M059J (cell line): ENCODE data around the gene GCAT. TPM values are rescaled to one million over a fixed set of nuclear protein-coding genes. Genes with fewer than 3 reads are reported as not detected.
"Not testable (repeated sequence)": the region's sequence is repeated elsewhere in the genome, so short reads cannot be mapped to it uniquely, and the experiment has no call there.

Experiments
- DNase-seq: peaks from one replicate; pipeline ENCODE4 v3.0.0-alpha.2; 2012; ENCODE audit warnings: low read depth
- total RNA-seq: library from RNA; depleted of rRNA; stranded (reverse); fragments of >200 nt; shearing (Covaris generic); gene quantifications from 2 replicates; pipeline ENCODE4 v1.2.3, GENCODE V29; 2014

Gene GCAT
- total RNA-seq, 1 experiment from 2014 or later, result 18.3 TPM

DNA sequence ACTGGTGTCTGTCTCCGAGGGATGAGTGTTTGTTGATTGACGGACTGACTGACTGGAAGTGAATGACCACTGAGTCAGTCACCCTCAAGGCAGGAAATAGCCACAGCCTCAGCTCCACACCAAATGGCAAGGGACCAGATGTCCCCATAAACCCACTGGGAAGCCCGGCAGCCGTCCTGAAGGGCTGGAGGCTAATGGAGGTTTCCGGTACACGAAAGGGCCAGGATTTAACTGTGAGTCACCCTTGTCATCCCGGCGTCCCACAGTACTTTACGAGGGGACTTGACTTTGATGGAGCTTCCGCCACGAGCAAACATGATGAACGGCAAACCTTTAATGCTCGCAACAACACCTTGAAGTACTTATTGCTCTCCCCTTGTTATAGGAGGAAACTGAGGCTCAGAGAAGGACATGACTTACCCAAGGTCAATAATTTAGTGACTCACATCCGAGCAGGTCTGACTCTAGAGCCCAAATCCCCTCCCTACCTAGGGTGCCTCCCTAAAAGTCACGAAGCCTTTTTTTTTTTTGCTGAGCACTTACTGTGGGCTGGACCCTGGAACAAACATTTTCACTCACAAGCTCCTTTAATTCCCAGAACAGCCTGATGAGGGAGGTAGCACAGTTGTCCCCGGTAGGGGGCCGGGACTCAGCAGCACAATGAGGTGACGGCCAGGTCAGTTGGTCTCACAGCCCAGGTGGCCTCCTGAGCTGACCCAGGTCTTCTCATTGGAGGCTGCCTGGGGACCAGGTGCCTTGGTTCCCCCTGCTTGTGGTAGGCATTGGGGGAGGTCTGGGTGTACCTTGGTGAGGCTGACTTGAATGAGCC, 25.2 kb upstream of the GCAT start:
- DNase-seq, result peak; percentile 95

DNA sequence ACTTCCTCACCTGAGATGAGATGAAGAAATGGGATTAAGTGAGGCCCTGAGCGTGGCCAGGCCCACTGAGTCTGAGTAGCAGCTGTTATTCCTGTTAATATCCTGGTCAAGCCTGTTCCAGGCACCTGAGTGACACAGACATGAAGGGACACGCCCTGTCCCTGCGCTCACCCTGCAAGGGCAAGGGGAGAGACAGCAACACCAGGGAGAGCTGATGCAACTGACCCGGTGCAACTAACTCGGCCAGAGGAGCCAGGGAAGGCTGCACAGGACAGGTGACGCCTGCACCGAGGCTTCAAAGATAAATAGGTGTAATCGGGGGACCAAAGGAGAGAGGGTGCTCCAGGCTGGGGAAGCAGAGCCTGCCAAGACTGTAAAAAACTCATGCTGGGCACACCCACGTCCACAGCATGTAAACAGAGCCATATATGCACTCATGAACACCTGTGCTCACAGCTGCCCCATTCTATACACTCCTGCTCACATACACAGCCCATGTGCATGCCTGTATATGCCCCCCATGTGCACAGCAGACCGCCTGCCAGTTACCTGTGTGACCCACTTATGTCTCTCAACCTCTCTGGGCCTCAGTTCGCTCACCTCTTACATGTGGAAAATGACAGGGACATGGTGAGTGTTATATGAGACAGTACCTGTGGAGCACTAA, 22.8 kb upstream of the GCAT start:
- DNase-seq, result no peak

DNA sequence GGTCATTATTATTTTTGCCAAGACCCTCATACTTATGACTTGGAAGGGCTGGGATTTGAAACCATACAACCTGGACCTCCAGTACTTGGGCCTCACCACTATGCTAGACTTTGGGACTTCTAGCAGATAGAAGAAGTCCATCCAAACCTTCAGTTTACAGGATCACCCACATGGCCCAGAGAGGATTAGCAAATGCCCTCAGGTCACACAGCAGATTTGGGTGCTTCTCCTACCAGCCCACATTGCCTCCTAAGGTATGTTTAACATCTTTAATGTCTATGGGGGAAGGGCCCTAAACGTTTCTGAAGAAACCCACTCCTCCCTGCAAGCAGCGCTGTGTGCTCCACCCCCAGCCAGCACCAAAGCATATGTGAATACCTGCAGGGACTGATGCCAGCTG, 17.5 kb upstream of the GCAT start:
- DNase-seq, result no peak

DNA sequence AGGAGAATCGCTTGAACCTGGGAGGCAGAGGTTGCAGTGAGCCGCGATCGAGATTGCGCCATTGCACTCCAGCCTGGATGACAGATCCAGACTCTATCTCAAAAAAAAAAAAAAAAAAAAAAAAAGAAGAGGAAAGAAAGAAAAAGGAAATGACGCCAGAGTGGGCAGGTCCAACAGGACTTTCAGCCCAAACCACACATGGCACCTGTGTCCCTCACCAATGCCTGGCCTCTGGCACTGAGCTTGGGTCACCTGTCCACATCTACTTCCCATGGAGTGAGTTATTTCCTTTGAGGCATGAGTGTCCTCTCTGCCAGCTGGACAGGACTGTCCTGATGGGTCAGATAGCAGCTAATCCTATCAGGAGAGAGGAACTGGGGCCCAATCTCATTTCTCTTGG, 15.2 kb upstream of the GCAT start:
- no peak for DNase-seq

DNA sequence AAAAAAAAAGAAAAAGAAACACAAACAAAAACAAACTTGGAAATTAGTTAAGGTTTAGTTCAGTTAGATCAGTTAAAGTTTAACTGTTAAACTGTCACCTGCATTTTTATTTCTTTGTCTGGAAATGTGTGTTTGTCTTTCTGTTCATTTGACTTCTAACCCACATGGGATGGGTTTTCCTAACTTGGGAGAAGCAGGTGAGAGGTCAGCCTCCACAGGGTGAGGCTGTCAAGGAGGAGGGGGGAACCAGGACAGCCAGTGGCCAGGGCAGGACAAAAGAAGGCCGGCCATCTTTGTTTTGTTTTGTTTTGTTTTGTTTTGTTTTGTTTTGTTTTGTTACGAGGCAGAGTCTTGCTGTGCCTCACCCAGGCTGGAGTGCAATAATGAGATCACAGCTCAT, 13.4 kb upstream of the GCAT start:
- DNase-seq, result no peak

DNA sequence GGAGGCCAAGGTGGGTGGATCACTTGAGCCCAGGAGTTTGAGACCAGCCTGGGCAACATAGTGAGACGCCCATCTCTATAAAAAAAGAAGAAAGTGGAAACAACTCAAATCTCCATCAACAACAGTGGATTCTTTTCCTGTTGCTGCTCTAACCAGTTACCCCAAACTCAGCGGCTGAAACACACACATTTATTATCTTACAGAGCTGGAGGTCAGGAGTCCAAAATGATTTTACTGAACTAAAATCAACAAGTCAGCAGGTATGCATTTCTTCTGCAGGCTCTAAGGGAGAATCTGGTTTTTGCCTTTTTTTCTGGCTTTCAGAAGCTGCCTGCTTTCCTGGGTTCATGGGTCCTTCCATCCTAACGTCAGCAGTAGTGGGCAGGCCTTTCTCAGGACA, 11.7 kb upstream of the GCAT start:
- DNase-seq, result no peak

DNA sequence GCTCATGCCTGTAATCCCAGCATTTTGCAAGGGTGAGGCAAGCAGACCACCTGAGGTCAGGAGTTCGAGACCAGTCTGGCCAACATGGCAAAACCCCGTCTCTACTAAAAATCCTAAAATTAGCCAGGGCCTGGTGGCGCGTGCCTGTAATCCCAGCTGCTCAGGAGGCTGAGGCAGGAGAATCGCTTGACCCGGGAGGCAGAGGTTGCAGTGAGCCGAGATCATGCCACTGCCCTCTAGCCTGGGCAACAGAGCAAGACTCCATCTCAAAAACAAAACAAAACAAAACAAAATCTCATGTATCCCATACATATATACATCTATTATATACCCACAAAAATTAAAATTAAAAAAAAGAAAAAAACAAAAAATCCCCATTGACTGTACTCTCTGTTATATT, 10.5 kb upstream of the GCAT start:
- DNase-seq, result not testable (repeated sequence)

DNA sequence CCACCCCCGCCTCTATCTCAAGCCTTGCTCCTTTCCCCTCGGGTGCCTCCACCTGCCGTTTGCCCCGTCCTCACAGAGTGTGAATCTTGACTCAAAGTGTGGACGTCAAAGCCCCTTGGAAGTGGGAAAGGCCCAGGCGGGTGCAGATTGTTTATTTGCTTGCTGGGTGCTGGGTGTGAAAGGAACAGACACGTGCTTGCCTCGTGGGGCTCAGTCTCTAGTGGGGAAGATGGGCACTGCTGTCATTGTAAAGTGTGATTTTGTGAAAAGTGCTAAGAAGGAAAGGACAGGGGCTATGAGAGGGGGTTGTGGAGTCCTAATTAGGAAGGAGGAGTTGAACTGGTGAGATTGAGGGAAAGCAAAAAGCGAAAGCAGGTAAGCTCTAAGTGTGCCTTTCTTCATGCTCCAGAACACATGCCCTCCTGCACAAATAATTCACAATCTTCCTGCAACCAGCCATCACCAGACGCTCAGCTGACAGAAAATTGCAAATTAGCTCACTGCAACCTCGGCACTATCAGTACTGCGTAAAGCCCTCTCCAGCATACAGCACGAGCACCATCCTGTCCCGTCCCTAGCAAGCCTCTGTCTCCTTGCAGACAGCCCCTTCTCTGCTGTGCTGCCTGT, 9.7 kb upstream of the GCAT start:
- no peak for DNase-seq

DNA sequence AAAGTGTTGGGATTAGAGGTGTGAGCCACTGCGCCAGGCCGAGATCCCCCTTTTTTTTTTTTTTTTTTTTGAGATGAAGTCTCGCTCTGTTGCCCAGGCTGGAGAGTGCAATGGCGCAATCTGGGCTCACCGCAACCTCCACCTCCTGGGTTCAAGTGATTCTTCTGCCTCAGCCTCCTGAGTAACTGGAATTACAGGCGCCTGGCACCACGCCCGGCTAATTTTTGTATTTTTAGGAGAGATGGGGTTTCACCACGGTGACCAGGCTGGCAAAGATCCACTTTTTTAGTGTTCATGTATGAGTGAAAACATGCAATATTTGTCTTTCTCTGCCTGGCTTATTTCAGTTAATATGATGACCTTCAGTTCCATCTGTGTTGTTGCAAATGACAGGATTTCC, 7.8 kb upstream of the GCAT start:
- not testable (repeated sequence) for DNase-seq

DNA sequence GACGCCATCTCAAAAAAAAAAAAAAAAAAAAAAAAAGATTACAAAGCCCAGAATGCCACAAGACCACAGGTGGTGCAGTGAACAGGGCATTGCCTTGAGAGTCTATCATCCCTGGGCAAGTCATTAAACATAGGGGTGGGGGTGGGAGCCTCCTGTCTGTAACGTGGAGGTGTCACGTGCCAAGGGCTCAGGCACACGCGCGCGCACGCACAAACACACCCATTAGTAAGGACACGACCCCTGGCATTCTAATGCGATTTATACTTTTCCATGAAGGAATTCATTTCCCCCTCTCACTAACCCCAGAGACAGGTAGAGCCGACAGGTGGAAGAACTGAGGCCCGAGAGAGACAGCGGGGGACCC, 5.8 kb upstream of the GCAT start:
- DNase-seq, result no peak

DNA sequence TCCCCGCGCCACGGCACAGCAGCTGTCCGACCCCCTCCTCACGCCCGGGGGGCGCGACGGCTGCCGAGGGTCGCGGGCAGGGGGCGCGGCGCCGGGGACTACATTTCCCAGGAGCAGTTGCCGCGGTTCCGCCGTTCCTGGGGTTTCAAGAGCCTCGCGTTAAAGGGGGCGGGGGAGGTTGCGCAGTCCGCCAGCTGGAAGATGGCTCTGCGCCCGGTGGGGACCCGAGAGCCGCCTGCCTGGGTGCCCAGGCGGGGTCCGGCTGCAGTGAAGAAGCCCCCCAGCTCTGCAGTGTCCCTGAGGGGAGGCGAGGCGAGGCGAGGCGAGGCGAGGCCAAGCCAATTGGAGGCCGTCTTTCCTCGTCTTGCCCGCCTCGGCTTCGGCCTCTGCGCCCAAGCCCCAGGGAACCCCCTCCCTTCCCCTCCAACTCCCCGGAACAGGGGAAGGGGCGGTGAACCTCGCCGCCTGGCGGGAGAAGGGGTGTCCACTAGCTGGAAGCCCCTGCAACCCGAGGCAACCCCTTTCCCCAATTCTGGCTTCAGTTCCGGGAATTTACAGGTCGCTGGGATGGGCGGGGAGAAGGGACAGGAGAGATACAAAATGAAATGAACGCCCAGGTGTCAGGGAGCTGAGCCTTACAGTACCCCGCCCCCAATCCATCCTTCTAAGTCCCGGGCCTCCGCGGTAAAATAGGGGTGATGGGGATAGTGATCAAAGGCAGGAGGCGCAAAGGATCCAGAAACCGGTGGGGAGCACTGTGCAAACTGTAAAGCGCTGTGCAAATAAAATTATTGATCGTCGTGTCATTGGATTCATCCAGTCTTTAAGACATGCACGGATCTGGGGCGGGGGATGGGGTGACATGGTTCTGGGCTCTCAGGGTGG, 5.2 kb upstream of the GCAT start:
- no peak for DNase-seq

DNA sequence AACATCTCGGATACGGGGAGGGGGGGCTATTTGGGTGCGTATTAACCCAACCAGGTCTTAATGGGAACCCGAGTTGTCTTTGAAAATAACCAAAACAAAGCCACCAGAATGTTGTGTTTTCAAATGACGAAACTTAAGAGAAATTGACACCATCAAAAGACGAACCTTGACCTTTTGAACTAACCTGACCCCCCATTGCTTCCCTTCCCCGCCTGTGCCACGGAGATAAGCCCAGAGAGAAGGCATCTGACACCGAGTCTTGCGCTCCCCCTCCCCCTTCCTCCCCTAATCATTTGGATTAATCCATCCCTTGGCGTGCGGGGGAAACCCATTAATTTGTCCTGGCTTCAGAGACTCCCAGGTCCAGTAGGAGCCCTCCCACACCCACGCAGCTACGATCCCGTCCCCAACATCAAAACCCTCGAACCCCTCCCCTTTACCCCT, 4.5 kb upstream of the GCAT start:
- no peak for DNase-seq

DNA sequence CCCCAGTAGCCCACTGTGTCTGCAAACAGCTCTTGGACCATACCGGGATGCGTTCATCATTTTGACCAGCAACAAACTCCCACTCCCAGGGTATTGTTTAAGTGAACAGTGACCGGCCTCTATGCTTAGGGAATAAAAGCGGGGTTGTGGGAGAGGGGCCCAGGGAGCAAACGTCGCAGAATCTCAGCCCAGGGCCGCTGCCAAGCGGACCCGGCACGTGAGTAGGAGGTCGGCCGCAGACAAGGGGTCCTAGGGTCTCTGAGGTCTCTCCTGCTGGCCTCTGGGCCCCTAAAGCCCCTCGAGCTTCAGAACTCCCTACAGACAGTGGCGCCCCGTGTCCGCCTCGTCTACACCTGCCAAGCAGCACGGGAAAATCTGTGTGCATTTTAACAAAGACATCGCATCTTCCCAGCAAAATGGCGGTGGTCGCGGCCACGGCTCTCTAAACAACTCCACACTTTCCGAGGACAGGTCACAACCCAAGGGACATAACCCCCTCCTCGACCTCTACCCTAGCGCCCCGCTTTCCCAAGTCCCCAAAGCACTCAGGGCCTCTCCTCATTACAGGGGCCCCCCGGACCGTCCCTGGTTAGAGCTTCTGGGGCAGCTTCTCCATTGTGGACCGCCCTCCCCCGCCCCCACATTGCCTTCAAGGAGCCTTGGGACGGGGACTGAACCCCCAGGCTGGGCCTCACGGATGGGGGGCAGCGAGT, 3.9 kb upstream of the GCAT start:
- DNase-seq, result no peak

DNA sequence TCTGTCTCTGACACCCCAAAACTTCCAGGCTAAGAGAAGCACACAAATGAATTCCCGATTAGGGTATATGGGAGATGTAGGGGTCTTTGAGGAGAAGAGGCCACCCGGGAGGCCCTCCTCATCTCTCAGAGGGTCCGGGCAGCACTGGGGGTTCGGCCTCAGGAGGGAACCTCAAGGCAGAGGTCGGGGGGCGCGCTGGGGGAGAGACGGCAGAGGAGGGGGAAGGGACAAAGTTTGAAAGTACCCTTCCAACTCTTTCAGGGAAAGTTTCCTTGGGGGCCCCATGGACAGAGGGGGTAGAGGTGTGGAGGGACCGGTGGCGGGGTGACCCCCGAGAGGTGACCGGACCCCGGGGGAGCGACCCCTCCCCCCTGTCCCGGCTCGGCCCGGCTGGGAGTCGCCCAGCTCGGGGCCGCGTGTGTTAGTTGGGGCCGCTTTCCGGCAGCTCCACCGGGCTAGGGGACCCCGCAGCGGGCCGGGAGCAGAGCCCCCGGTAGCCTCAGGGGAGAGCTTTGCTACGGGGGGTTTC, 3.3 kb upstream of the GCAT start:
- DNase-seq, result no peak

DNA sequence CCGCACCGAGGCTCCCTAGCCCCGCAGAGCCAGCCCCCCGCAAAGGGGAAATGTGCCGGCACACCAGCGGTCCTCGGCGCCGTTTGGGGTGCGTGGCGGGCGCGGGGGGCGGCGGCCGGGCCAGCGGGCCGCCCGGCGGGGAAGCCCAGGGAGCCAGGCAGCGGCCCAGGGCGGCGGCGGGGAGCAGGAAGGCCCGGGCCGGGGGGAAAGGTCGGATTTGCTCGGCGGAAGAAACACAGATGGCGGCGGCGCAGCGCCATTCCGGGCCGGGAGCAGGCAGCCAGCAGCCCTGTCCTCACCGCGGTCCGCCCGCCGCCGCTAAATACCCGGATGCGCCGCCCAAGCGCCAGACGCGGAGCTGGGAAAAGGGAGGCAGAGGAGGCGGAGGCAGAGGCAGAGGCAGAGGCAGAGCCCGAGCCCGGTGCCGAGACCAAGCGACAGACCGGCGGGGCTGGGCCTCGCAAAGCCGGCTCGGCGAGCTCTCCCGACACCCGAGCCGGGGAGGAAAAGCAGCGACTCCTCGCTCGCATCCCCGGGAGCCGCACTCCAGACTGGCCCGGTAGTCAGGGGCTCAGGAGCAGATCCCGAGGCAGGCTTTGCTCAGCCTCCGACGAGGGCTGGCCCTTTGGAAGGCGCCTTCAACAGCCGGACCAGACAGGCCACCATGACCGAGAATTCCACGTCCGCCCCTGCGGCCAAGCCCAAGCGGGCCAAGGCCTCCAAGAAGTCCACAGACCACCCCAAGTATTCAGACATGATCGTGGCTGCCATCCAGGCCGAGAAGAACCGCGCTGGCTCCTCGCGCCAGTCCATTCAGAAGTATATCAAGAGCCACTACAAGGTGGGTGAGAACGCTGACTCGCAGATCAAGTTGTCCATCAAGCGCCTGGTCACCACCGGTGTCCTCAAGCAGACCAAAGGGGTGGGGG, 2.6 kb upstream of the GCAT start:
- DNase-seq, result peak; percentile 73

DNA sequence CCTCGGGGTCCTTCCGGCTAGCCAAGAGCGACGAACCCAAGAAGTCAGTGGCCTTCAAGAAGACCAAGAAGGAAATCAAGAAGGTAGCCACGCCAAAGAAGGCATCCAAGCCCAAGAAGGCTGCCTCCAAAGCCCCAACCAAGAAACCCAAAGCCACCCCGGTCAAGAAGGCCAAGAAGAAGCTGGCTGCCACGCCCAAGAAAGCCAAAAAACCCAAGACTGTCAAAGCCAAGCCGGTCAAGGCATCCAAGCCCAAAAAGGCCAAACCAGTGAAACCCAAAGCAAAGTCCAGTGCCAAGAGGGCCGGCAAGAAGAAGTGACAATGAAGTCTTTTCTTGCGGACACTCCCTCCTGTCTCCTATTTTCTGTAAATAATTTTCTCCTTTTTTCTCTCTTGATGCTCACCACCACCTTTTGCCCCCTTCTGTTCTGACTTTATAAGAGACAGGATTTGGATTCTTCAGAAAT, 1.9 kb upstream of the GCAT start:
- no peak for DNase-seq

DNA sequence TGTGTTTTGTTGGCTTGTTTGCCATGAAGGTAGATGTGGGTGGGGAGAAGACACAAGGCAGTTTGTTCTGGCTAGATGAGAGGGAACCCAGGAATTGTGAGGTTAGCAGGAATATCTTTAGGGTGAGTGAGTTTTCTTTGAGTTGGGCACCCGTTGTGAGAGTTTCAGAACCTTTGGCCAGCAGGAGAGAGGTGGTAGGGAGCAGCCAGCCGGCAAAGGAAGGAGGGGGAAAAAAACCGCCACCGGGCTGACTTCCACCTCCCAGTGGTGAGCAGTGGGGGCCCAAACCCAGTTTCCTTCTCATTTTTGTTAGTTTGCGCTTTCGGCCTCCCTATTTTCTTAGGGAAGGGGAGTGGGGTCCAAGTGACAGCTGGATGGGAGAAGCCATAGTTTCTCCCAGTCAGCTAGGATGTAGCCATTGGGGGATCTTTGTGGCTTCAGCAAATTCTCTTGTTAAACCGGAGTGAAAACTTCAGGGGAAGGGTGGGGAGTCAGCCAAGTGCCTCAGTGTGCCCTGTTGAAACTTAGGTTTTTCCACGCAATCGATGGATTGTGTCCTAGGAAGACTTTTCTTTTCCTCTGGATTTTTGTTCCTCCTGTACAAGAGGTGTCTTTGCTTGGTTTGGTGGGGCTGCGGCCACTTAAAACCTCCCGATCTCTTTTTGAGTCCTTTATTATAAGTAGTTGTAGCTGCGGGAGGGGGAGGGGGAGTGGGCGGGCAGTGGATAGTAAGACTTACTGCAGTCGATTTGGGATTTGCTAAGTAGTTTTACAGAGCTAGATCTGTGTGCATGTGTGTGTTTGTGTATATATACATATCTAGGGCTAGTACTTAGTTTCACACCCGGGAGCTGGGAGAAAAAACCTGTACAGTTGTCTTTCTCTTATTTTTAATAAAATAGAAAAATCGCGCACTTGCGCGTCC, 1.1 kb upstream of the GCAT start:
- peak; percentile 69 for DNase-seq

DNA sequence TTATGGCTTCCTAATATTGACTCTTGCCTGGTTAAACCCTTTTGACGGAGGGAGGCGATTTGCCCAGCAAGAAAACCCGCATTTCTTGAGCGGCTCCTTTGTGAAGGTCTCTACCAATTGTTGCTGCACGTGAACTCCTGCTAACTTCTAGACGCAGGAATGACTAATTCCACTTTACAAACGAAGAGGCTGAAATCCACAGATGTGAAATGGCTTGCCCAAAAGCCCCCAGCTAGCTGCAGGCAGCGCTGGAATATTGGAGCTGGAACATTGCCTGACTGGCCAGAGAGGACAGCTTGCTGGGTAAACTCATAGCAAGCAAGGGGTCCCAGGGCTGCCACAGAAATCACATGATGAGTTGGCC, 542 bp downstream of the GCAT start:
- DNase-seq, result no peak
